ENCODE measurements around the gene KCNMA1. TPM values are rescaled to one million over a fixed set of nuclear protein-coding genes. Genes with fewer than 3 reads are reported as not detected.

Gene KCNMA1
- total and polyA plus RNA-seq, 8 donors: 2.8 to 21.1 (median 4.3) TPM

DNA sequence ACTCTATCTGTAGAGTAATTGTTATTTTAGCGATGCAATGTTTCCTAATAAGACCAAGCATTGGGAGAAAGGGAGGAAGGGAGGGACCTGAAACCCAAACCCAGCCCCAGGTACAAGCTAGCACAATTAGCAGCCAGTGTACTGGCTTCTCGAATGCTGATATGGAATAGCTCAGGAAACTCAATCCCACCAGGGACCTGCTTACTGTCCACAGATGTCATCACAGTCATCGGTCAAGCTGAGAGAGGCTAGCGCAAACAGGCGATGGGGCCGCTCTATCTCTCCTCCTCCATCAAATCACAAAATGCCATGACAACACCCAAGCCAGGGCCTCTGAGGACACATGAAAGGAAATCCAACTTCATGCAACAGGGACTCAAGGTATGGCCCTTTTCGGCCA, 192.1 kb downstream of the KCNMA1 start:
- Histone ChIP-seq H3K4me3 (no peak overlapping the region), H3K36me3 (no peaks in the 10 kb centered on the region), H3K9me3 (no peaks in the 10 kb centered on the region), H3K27me3 (no peaks in the 10 kb centered on the region), H3K27ac (no peak overlapping the region), H3K4me1 (no peaks in the 10 kb centered on the region)
- no peak for ATAC-seq
- no peak for DNase-seq
- intact Hi-C loops (cut with DNase I): no loop called here
- TF ChIP-seq, protein P1, sequence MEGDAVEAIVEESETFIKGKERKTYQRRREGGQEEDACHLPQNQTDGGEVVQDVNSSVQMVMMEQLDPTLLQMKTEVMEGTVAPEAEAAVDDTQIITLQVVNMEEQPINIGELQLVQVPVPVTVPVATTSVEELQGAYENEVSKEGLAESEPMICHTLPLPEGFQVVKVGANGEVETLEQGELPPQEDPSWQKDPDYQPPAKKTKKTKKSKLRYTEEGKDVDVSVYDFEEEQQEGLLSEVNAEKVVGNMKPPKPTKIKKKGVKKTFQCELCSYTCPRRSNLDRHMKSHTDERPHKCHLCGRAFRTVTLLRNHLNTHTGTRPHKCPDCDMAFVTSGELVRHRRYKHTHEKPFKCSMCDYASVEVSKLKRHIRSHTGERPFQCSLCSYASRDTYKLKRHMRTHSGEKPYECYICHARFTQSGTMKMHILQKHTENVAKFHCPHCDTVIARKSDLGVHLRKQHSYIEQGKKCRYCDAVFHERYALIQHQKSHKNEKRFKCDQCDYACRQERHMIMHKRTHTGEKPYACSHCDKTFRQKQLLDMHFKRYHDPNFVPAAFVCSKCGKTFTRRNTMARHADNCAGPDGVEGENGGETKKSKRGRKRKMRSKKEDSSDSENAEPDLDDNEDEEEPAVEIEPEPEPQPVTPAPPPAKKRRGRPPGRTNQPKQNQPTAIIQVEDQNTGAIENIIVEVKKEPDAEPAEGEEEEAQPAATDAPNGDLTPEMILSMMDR (IDR thresholded peaks at IDR 0.05): no peak

DNA sequence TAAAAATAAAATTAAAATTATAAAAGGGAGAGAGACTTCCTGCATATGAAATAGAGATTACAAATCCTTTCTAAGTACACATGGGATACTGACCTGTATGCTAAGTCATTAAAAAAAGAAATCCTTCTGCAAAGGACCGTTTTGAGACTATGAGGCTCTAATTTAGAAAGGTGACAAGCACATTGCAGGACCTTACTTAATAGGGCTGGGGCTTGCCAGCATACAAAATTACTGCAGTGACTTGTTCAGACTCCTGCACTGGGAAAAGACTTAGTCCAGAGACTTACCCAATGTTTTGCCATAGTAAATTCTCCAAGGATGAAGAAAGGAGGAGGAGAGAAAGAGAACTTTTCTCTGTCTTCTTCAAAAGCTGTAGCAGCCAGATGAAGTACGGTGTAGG, 193.6 kb downstream of the KCNMA1 start:
- DNase-seq (no peak), ATAC-seq (no peak)
- H3K9me3 ChIP-seq: no peaks in the 10 kb centered on the region
- H3K27me3 ChIP-seq: no peaks in the 10 kb centered on the region
- no peak overlapping the region for H3K27ac ChIP-seq
- no peaks in the 10 kb centered on the region for H3K36me3 ChIP-seq
- no peaks in the 10 kb centered on the region for H3K4me1 ChIP-seq
- H3K4me3 ChIP-seq: no peak overlapping the region
- intact Hi-C loops (cut with DNase I): no loop called here
- TF ChIP-seq, protein P1 (IDR thresholded peaks at IDR 0.05): no peak

DNA sequence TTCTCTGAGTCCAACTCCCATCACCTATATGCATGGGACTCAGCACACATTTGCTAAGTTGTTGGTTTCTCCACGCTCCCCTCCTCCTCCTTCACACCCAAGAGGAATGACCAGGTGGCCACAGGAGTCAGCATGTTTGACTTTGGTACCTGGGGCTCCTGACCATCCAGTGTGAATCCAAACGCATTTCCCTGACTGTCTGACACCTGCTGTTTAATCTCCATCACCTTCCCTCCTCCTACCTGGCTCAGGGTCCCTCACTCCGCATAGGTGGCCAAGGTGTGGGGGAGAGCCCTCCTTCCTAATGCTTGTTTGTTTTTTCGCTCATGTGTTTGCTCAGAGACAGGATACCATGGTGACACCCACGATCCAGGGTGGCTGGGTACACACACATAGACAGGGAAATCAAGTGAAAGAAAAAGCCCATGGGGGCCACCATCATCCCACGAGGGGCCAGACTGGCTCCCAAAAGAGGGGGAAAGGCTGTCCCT, 194.9 kb downstream of the KCNMA1 start:
- TF ChIP-seq, protein P1 (IDR thresholded peaks at IDR 0.05): no peak
- ATAC-seq (no peak), DNase-seq (no peak)
- intact Hi-C loops (cut with DNase I): no loop called here
- H3K27ac ChIP-seq: no peak overlapping the region
- H3K4me3 ChIP-seq: no peak overlapping the region
- no peaks in the 10 kb centered on the region for H3K4me1 ChIP-seq
- no peaks in the 10 kb centered on the region for H3K36me3 ChIP-seq
- H3K9me3 ChIP-seq: no peaks in the 10 kb centered on the region
- no peaks in the 10 kb centered on the region for H3K27me3 ChIP-seq

DNA sequence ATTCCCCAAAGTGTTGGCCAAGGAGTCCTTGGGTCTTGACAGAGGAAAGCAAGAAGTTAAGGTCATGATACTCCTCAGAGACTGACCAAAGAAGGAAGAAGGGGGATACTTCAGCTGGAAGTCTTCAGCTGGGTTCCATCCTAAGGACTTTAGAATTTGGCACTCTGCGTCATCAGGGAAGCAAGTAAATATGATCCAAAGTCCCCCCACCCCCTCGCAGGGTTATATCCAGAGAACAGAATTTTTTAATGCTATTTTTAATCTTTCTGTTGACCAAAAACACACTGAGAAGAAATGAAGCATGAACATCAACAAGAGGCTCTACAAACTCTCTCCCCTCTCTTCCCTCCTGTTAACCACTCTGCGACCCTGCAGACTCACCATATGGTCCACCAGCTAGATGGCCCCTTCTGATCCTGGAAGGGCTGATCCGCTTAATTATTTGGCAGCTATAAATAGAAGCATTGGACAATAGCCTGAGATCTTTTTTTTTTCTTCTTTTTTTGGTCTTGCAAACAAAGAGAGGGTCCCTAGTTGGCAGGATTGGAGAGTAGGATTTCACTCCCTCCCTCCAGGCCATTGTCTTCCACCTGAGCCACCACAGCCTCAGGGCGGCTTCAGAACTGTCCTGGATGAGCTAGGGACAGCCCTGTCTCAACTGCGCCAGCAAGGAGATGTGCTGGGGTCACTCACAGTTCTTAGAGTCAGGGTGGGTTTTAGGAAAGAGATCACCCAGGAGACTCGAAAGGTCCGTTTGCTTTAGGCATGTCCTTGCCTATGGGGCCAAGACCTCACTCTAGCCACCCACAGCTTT, 196.0 kb downstream of the KCNMA1 start:
- intact Hi-C loops (cut with DNase I): no loop called here
- ATAC-seq (no peak), DNase-seq (no peak)
- H3K27me3 ChIP-seq: no peaks in the 10 kb centered on the region
- TF ChIP-seq, protein P1 (IDR thresholded peaks at IDR 0.05): no peak
- no peaks in the 10 kb centered on the region for H3K4me1 ChIP-seq
- no peaks in the 10 kb centered on the region for H3K36me3 ChIP-seq
- no peak overlapping the region for H3K4me3 ChIP-seq
- no peaks in the 10 kb centered on the region for H3K9me3 ChIP-seq
- no peak overlapping the region for H3K27ac ChIP-seq

DNA sequence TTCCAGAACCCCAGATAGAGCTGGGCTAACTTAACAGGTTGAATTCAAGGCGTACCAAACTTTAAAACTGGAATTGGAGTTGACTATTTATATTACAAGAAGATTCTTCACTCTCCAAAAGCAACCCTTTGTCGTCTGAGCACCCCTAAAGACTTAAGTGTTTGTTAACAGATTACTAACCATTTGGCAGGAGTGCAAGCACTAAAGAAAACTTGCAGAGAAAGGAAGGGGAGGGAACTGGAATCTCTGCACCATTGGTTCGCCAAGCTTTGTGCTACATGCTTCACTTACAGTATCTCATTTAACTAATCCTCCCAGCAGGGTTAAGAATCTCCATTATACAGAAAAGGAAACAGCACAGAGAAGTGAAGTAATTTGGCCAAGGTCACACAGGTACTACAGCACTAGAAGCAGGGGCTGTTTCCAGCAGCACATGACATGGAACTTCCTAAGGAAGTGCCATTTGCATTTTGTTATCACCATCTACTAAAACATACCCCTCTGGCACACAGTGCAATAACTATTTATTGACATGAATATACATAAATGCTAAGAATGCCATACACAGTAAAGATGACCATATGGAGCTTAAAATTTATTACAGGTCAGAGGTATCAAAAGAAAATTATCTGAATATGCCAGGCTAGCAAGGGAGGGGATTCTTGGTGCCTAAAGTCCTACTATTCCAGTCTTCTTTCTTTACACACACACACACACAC, 201.2 kb downstream of the KCNMA1 start:
- DNase-seq (no peak), ATAC-seq (peak; percentile 69)
- Histone ChIP-seq H3K4me3 (no peak overlapping the region), H3K27ac (no peak overlapping the region), H3K27me3 (no peaks in the 10 kb centered on the region), H3K9me3 (no peaks in the 10 kb centered on the region), H3K36me3 (no peaks in the 10 kb centered on the region), H3K4me1 (no peaks in the 10 kb centered on the region)
- TF ChIP-seq, protein P1 (IDR thresholded peaks at IDR 0.05): no peak
- intact Hi-C loops (cut with DNase I): no loop called here

Data from left lung (tissue), 10 donors.